Mammary epithelial cell (primary cell): Measurements from ENCODE around the gene NCOR1.

Experiments used
- EZH2 ChIP-seq: IDR thresholded peaks from 2 replicates; pipeline ENCODE4 v1.6.1; 2012; ENCODE audit warnings: low read length, inconsistent platforms, borderline replicate concordance
- TF ChIP-seq, protein P1 (sequence below), 2 donors: IDR thresholded peaks in 1 of 2; conservative IDR thresholded peaks in 1 of 2; 2 replicates each; pipeline ENCODE4 v1.5.1; 2011 to 2012; ENCODE audit warnings: inconsistent platforms in 2 of 2, low read length in 2 of 2, mild to moderate bottlenecking in 2 of 2, control low read depth in 1 of 2, low read depth in 1 of 2; ENCODE audit not compliant: insufficient read depth in 1 of 2; ENCODE audit errors: extremely low read depth in 1 of 2

DNA sequence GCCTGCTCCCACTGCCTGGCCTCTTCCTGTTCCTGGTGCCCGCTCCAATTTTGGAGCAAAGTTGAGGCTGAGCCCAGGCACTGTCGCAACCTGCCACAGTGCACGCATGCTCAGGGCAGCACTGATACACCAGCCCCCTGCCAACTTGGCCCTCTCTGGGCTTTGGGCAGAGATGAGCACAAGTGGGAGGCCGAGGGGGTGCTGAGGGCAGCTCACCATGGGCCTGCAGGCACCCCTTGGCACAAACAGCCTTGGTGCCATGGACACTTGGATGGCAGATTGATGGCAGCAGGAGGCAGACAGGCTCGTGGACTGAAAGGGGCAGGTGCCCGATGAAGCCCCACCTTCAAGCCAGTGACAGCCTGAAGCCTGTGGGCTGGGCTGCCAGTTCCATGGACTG, 44.6 kb upstream of the NCOR1 start:
- TF ChIP-seq, protein P1, sequence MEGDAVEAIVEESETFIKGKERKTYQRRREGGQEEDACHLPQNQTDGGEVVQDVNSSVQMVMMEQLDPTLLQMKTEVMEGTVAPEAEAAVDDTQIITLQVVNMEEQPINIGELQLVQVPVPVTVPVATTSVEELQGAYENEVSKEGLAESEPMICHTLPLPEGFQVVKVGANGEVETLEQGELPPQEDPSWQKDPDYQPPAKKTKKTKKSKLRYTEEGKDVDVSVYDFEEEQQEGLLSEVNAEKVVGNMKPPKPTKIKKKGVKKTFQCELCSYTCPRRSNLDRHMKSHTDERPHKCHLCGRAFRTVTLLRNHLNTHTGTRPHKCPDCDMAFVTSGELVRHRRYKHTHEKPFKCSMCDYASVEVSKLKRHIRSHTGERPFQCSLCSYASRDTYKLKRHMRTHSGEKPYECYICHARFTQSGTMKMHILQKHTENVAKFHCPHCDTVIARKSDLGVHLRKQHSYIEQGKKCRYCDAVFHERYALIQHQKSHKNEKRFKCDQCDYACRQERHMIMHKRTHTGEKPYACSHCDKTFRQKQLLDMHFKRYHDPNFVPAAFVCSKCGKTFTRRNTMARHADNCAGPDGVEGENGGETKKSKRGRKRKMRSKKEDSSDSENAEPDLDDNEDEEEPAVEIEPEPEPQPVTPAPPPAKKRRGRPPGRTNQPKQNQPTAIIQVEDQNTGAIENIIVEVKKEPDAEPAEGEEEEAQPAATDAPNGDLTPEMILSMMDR (conservative IDR thresholded peaks at IDR 0.05 in 1 of 2, IDR thresholded peaks at IDR 0.05 in 1 of 2; ENCODE audit: extremely low read depth in 1 of 2, insufficient read depth in 1 of 2, low read depth in 1 of 2, low read length in 2 of 2): no peak
- TF ChIP-seq EZH2: no peak
